ENCODE results near the gene TMPRSS13. TPM values are rescaled to one million over a fixed set of nuclear protein-coding genes. Genes with fewer than 3 reads are reported as not detected.
A peak's percentile ranks its signal among the peaks of the same experiment; 100 is the strongest.

The TMPRSS13 gene
- total RNA-seq, 3 donors from 2014 or later (not counting 1 experiment from before 2014, with no cell fraction given) = 1.6 to 1.8 (median 1.8) TPM

DNA sequence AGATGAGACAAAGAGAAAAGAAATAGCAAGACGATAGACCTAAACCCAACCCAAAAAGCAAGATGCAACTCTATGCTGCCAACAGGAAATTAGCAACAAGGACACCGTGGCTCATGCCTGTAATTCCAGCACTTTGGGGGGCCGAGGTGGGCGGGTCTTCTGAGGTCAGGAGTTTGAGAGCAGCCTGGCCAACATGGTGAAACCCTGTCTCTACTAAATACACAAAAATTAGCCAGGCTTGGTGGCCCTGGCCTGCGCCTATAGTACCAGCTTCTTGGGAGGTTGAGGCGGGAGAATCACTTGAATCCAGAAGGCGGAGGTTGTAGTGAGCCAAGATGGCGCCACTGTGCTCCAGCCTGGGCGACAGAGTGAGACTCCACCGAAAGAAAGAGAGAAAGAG is 32.7 kb upstream of the TMPRSS13 start:
- no peak for DNase-seq
- no peaks in the 10 kb centered on the region for H3K27me3 Mint-ChIP-seq (ENCODE audit: low read depth in 2 of 2)
- no peak overlapping the region for H3K4me3 ChIP-seq (ENCODE audit: low read length)

DNA sequence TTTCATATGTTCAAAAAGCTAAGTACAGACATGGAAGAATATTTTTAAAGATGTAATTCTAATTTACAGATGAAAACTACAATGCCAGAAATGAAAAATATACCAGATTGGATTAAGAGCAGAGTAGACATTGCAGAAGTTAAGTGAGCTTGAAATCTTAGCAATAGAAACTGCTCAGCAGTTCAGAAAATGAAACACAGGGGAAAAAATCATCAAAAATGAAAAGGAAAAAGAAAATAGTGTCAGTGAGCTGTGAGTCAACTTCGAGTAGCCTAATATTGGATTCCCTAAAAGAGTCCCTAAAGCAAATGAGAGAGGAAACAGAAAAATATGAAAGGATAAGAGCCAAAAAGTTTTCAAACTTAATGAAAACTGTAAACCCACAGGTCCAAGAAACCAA is 31.2 kb upstream of the TMPRSS13 start:
- no peaks in the 10 kb centered on the region for H3K4me1 ChIP-seq (ENCODE audit: control insufficient read depth, insufficient read depth, low read length)
- H3K9me3 Mint-ChIP-seq = peaks cover 0 to 11% of the 10 kb centered on the region in 2 donors
- DNase-seq = no peak
- WGBS (ENCODE audit: insufficient coverage) = 70% methylated on average over 1 of the region's 1 CpG
- H3K4me3 Mint-ChIP-seq = no peak overlapping the region
- H3K27me3 Mint-ChIP-seq (ENCODE audit: low read depth in 2 of 2) = no peaks in the 10 kb centered on the region
- H3K27me3 ChIP-seq (ENCODE audit: control insufficient read depth, insufficient read depth, low read length) = no peaks in the 10 kb centered on the region
- H3K4me1 Mint-ChIP-seq = peaks cover 27 to 39% of the 10 kb centered on the region in 2 donors
- no peak overlapping the region for H3K27ac Mint-ChIP-seq
- H3K36me3 ChIP-seq (ENCODE audit: control insufficient read depth, insufficient read depth, low read length) = no peaks in the 10 kb centered on the region
- H3K4me3 ChIP-seq (ENCODE audit: low read length) = no peak overlapping the region
- intact Hi-C loops (cut with micrococcal nuclease) = no loop called here
- H3K36me3 Mint-ChIP-seq = peaks cover 32% of the 10 kb centered on the region
- no peak for ATAC-seq
- no peaks in the 10 kb centered on the region for H3K9me3 ChIP-seq (ENCODE audit: control insufficient read depth, insufficient read depth, low read length)
- TF ChIP-seq, protein P1, sequence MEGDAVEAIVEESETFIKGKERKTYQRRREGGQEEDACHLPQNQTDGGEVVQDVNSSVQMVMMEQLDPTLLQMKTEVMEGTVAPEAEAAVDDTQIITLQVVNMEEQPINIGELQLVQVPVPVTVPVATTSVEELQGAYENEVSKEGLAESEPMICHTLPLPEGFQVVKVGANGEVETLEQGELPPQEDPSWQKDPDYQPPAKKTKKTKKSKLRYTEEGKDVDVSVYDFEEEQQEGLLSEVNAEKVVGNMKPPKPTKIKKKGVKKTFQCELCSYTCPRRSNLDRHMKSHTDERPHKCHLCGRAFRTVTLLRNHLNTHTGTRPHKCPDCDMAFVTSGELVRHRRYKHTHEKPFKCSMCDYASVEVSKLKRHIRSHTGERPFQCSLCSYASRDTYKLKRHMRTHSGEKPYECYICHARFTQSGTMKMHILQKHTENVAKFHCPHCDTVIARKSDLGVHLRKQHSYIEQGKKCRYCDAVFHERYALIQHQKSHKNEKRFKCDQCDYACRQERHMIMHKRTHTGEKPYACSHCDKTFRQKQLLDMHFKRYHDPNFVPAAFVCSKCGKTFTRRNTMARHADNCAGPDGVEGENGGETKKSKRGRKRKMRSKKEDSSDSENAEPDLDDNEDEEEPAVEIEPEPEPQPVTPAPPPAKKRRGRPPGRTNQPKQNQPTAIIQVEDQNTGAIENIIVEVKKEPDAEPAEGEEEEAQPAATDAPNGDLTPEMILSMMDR (IDR thresholded peaks at IDR 0.05) = no peak
- H3K27ac ChIP-seq (ENCODE audit: low read length) = no peak overlapping the region

More for the DNA sequence above, 32.7 kb upstream of the TMPRSS13 start:
- TF ChIP-seq, protein P1 (IDR thresholded peaks at IDR 0.05) = no peak
- H3K4me1 Mint-ChIP-seq = peaks cover 18 to 27% of the 10 kb centered on the region in 2 donors
- Histone ChIP-seq H3K4me1 (ENCODE audit: control insufficient read depth, insufficient read depth, low read length) (no peaks in the 10 kb centered on the region), H3K36me3 (ENCODE audit: control insufficient read depth, insufficient read depth, low read length) (no peaks in the 10 kb centered on the region), H3K27ac (ENCODE audit: low read length) (no peak overlapping the region), H3K9me3 (ENCODE audit: control insufficient read depth, insufficient read depth, low read length) (no peaks in the 10 kb centered on the region), H3K27me3 (ENCODE audit: control insufficient read depth, insufficient read depth, low read length) (no peaks in the 10 kb centered on the region)
- H3K27ac Mint-ChIP-seq = no peak overlapping the region
- 96% methylated on average over 10 of the region's 10 CpGs for WGBS (ENCODE audit: insufficient coverage)
- H3K9me3 Mint-ChIP-seq = peaks cover 0 to 11% of the 10 kb centered on the region in 2 donors
- peaks cover 24% of the 10 kb centered on the region for H3K36me3 Mint-ChIP-seq
- ATAC-seq = no peak
- intact Hi-C loops (cut with micrococcal nuclease) = no loop called here
- no peak overlapping the region for H3K4me3 Mint-ChIP-seq

DNA sequence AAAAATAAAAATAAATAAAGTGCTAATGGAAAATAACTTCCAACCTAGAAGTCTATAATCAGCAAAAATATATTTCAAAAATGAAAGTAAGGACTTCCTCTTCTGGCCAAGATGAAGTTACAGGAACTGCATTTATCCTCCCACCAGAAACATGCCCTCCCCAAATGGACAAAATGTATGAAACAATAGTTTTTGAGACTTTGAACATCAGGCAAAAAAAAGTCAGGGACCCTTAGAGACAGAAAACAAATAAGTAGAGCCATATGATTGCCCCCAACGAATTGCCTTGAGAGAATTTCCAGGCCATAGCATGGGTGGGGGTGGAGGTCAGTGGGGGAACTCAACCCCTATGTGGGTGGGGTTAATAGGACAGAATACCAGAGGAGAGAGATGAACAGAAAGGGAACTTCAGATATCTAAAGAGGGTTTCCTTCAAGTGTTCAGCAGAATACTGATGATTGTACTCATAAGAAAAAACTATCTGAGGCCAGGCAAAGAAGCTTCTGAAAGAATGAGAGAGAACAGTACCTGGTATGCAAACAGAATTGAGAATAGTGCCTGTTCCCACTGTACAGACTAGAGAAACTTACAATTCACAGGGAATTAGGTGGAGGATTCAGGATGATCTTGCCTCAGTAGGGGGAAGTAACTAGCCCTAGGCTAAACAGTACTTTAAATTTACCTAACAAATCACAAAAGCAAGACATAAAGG is 30.4 kb upstream of the TMPRSS13 start:
- Histone ChIP-seq H3K27ac (ENCODE audit: low read length) (no peak overlapping the region), H3K36me3 (ENCODE audit: control insufficient read depth, insufficient read depth, low read length) (no peaks in the 10 kb centered on the region), H3K4me3 (ENCODE audit: low read length) (no peak overlapping the region), H3K27me3 (ENCODE audit: control insufficient read depth, insufficient read depth, low read length) (no peaks in the 10 kb centered on the region), H3K9me3 (ENCODE audit: control insufficient read depth, insufficient read depth, low read length) (no peaks in the 10 kb centered on the region), H3K4me1 (ENCODE audit: control insufficient read depth, insufficient read depth, low read length) (peaks cover 2% of the 10 kb centered on the region)
- H3K36me3 Mint-ChIP-seq = peaks cover 32% of the 10 kb centered on the region
- no peak overlapping the region for H3K27ac Mint-ChIP-seq
- H3K27me3 Mint-ChIP-seq (ENCODE audit: low read depth in 2 of 2) = no peaks in the 10 kb centered on the region
- no peak overlapping the region for H3K4me3 Mint-ChIP-seq
- intact Hi-C loops (cut with micrococcal nuclease) = no loop called here
- 100% methylated on average over 1 of the region's 1 CpG for WGBS (ENCODE audit: insufficient coverage)
- H3K4me1 Mint-ChIP-seq = peaks cover 27 to 40% of the 10 kb centered on the region in 2 donors
- ATAC-seq (no peak), DNase-seq (no peak)
- peaks cover 0 to 11% of the 10 kb centered on the region in 2 donors for H3K9me3 Mint-ChIP-seq
- TF ChIP-seq, protein P1 (IDR thresholded peaks at IDR 0.05) = no peak

DNA sequence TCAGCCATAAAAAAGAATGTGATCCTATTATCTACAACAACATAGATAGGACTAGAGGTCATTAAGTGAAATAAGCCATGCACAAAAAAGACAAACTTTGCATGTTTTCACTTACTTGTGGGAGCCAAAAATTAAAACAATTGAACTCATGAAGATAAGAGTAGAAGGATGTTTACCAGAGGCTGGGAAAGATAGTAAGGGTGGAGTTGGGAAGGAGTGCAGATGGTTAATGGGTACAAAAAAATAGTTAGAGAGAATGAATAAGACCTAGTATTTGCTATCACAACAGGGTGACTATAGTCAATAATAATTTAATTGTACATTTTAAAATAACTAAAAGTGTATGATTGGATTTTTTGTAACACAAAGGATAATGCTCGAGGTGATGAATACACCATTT is 29.7 kb upstream of the TMPRSS13 start:
- Histone ChIP-seq H3K9me3 (ENCODE audit: control insufficient read depth, insufficient read depth, low read length) (no peaks in the 10 kb centered on the region), H3K4me3 (ENCODE audit: low read length) (no peak overlapping the region), H3K27me3 (ENCODE audit: control insufficient read depth, insufficient read depth, low read length) (no peaks in the 10 kb centered on the region), H3K36me3 (ENCODE audit: control insufficient read depth, insufficient read depth, low read length) (no peaks in the 10 kb centered on the region), H3K27ac (ENCODE audit: low read length) (no peak overlapping the region), H3K4me1 (ENCODE audit: control insufficient read depth, insufficient read depth, low read length) (peaks cover 8% of the 10 kb centered on the region)
- DNase-seq (no peak), ATAC-seq (no peak)
- H3K9me3 Mint-ChIP-seq = peaks cover 0 to 11% of the 10 kb centered on the region in 2 donors
- no CpG with 5 or more reads among the region's 1 CpG for WGBS (ENCODE audit: insufficient coverage)
- no peak overlapping the region for H3K4me3 Mint-ChIP-seq
- no peaks in the 10 kb centered on the region for H3K27me3 Mint-ChIP-seq (ENCODE audit: low read depth in 2 of 2)
- intact Hi-C loops (cut with micrococcal nuclease) = no loop called here
- peaks cover 32% of the 10 kb centered on the region for H3K36me3 Mint-ChIP-seq
- peaks cover 33 to 47% of the 10 kb centered on the region in 2 donors for H3K4me1 Mint-ChIP-seq
- TF ChIP-seq, protein P1 (IDR thresholded peaks at IDR 0.05) = no peak
- H3K27ac Mint-ChIP-seq = peak overlapping the region in 1 of 2 donors; percentile 50

Data from natural killer cell (primary cell).